ENCODE measurements around the gene MON1B. TPM values are rescaled to one million over a fixed set of nuclear protein-coding genes. Genes with fewer than 3 reads are reported as not detected.

MON1B gene
- total and polyA plus RNA-seq, 2 of the 13 experiments (the other 11 are each of a cell fraction or from before 2014, with no cell fraction given): 13.4 to 15.6 TPM

- ATAC-seq: no peak; the same call in 2 of the 3 replicates
- intact Hi-C loops (cut with micrococcal nuclease; ENCODE audit: unreplicated experiment): loop anchor here (10.0 kb wide), 1 partner anchor 1545 kb away; no protein-coding TSS in a partner anchor
- H3K4me2 ChIP-seq (ENCODE audit: low read depth, low read length): peak overlapping the region; percentile 98
- peak overlapping the region; percentile 80 for H3K9ac ChIP-seq (ENCODE audit: insufficient read depth, low read depth, low read length)
- H2AFZ ChIP-seq (ENCODE audit: low read length): peak overlapping the region; percentile 38
- H3K27ac ChIP-seq (ENCODE audit: extremely low read length, insufficient read depth, low read length): peak overlapping the region; percentile 90
- no peak for FAIRE-seq
- DNase-seq (ENCODE audit: low spot score): no peak
- H3K27me3 ChIP-seq (ENCODE audit: control insufficient read depth in 1 of 2, insufficient read depth in 2 of 2, low read length in 2 of 2): no peaks in the 10 kb centered on the region; a peak in 1 of 5 replicates
- H3K4me3 ChIP-seq (replicated peaks in 1 of 3; ENCODE audit: insufficient read depth in 1 of 3, low read depth in 2 of 3, low read length in 3 of 3): peak overlapping the region; percentile 57 to 94 (median 77)
- ChIA-PET CTCF (ENCODE audit: low intra/inter-chr PET ratio, low total read pairs) (no interaction called here), POLR2A (interaction anchor here (1.6 kb wide), 1 partner anchor 22 kb away, joined by 7 read pairs; no protein-coding TSS in a partner anchor)
- BruUV-seq (replicated peaks): TSS peak; percentile 93
- in situ Hi-C loops (cut with HindIII; ENCODE audit: extremely low pct_ligation_motif_present, low pct_unique_long_range_greater_than_20kb): no loop called here
- WGBS (ENCODE audit: low lambda C conversion rate): 6% methylated on average over 14 of the region's 19 CpGs
- peaks cover 9 to 20% of the 10 kb centered on the region in 2 experiments for H3K36me3 ChIP-seq (replicated peaks in 1 of 2; ENCODE audit: control insufficient read depth in 1 of 2, insufficient read depth in 2 of 2, low read length in 2 of 2)
- H3K9me3 ChIP-seq (ENCODE audit: low read length): no peaks in the 10 kb centered on the region
- peaks cover 21% of the 10 kb centered on the region for H3K79me2 ChIP-seq (ENCODE audit: insufficient read depth, low read length)
- no peaks in the 10 kb centered on the region for H4K20me1 ChIP-seq (ENCODE audit: insufficient read depth, low read length)
- H3K4me1 ChIP-seq (ENCODE audit: insufficient read depth, low read length): peaks cover 34% of the 10 kb centered on the region
- TF ChIP-seq U2AF2 (IDR thresholded peaks at IDR 0.05; ENCODE audit: low read depth, low read length) (no peak), MED8 (CRISPR knock-in tag; IDR thresholded peaks at IDR 0.05; ENCODE audit: insufficient replicate concordance) (no peak), HOXA5 (CRISPR knock-in tag; IDR thresholded peaks at IDR 0.05) (no peak), JUND (CRISPR knock-in tag; IDR thresholded peaks at IDR 0.05) (0 out of 2 replicates have a peak, but pooled peaks have one; percentile 38), NCOA2 (CRISPR knock-in tag; IDR thresholded peaks at IDR 0.05) (no peak), TEF (CRISPR knock-in tag; IDR thresholded peaks at IDR 0.05) (0 out of 2 replicates have a peak, but pooled peaks have one; percentile 12), MTA3 (CRISPR knock-in tag; IDR thresholded peaks at IDR 0.05) (no peak), ZBTB42 (CRISPR knock-in tag; IDR thresholded peaks at IDR 0.05) (no peak), HNRNPL (IDR thresholded peaks at IDR 0.05; ENCODE audit: low read depth, low read length) (0 out of 2 replicates have a peak, but pooled peaks have one; percentile 85), ZBTB2 (CRISPR knock-in tag; IDR thresholded peaks at IDR 0.05; ENCODE audit: low read depth) (0 out of 2 replicates have a peak, but pooled peaks have one; percentile 15), NFE2L1 (CRISPR knock-in tag; IDR thresholded peaks at IDR 0.05; ENCODE audit: borderline replicate concordance) (no peak), ZNF773 (CRISPR knock-in tag; IDR thresholded peaks at IDR 0.05; ENCODE audit: borderline replicate concordance) (no peak), PRDM15 (CRISPR knock-in tag; IDR thresholded peaks at IDR 0.05) (no peak), SMAD3 (CRISPR knock-in tag; IDR thresholded peaks at IDR 0.05) (no peak), EZH2 (conservative IDR thresholded peaks at IDR 0.05; ENCODE audit: low read depth, low read length) (no peak), ADNP (CRISPR knock-in tag; IDR thresholded peaks at IDR 0.05) (no peak), GATAD1 (CRISPR knock-in tag; IDR thresholded peaks at IDR 0.05) (no peak), ZNF138 (CRISPR knock-in tag; IDR thresholded peaks at IDR 0.05; ENCODE audit: low read depth) (0 out of 2 replicates have a peak, but pooled peaks have one; percentile 19), BRF2 (CRISPR knock-in tag; IDR thresholded peaks at IDR 0.05) (0 out of 2 replicates have a peak, but pooled peaks have one; percentile 48), KDM1A (CRISPR knock-in tag; IDR thresholded peaks at IDR 0.05) (0 out of 2 replicates have a peak, but pooled peaks have one; percentile 7)
Measured at GRCh38 chr16:77190190-77190477, 856 bp upstream of the MON1B start.
